Mucosa of descending colon (tissue), 3 donors: ENCODE measurements around the gene MEA1. TPM values are rescaled to one million over a fixed set of nuclear protein-coding genes. Genes with fewer than 3 reads are reported as not detected.

Source experiments
- ATAC-seq: fragments of 200-7000 bp; cut with Tn5 transposase; one replicate; pipeline ENCODE4 v1.9.1; 2020; ENCODE audit warnings: mild to moderate bottlenecking, moderate library complexity
- DNase-seq, 3 donors: peaks; one replicate each; pipeline ENCODE4 v3.0.0-alpha.2; 2020
- H3K36me3 ChIP-seq: fragments of 200-600 bp; one replicate; pipeline ENCODE4 v1.8.0; 2021; ENCODE audit warnings: low read depth, mild to moderate bottlenecking
- H3K4me1 ChIP-seq: fragments of 200-600 bp; one replicate; pipeline ENCODE4 v1.8.0; 2021; ENCODE audit warnings: low read depth, mild to moderate bottlenecking
- H3K4me3 ChIP-seq: fragments of 200-600 bp; one replicate; pipeline ENCODE4 v1.8.0; 2021; ENCODE audit warnings: mild to moderate bottlenecking
- H3K9me3 ChIP-seq: fragments of 200-600 bp; one replicate; pipeline ENCODE4 v1.8.0; 2021; ENCODE audit warnings: mild to moderate bottlenecking
- CTCF ChIP-seq: fragments of 200-600 bp; IDR thresholded peaks from one replicate; pipeline ENCODE4 v1.8.0; 2022; ENCODE audit warnings: antibody characterized with exemption, mild to moderate bottlenecking
- intact Hi-C, 2 donors: fragments of 100-400 bp; cut with DNase I in 1 of 2; cut with micrococcal nuclease in 1 of 2; formaldehyde crosslinking; loops; one replicate each; pipeline versions ENCODE4 v1.11.0 to v1.11.1; 2022; cut with DNase I, micrococcal nuclease
- total RNA-seq, 3 donors: library from RNA; stranded (reverse); fragmentation: NEBNext Ultra II Directional in 2 of 3; extraction: Animal tissue kit (Norgen Biotek cat#: 25700) in 2 of 3; gene quantifications; one replicate each; pipeline versions ENCODE4 v1.2.1 to v1.2.4, GENCODE V29; 2021 to 2023
- donor health status: DM: no; HTN: no; CAD: no; lungs with moderate emphysema.
- donor health status: DM: no; HTN: no; CAD: no.
- donor health status: DM: no; HTN: yes; CAD: no.

MEA1 gene
- total RNA-seq, 3 donors from 2014 or later = 38.0 to 47.4 (median 39.1) TPM

- Histone ChIP-seq H3K36me3 (no peaks in the 10 kb centered on the region), H3K4me3 (no peak overlapping the region), H3K9me3 (no peaks in the 10 kb centered on the region), H3K4me1 (peaks cover 11% of the 10 kb centered on the region)
- intact Hi-C loops = no loop called here
- TF ChIP-seq CTCF = no peak
- ATAC-seq (no peak), DNase-seq (no peak)
These were observed 39.8 kb downstream of the MEA1 start for GRCh38 chr6:42973926-42974325.

GRCh38 chr6:42971746-42972327 is 41.9 kb downstream of the MEA1 start:
- ATAC-seq (no peak), DNase-seq (no peak)
- H3K36me3 ChIP-seq = no peaks in the 10 kb centered on the region
- intact Hi-C loops = no loop called here
- H3K4me3 ChIP-seq = no peak overlapping the region
- H3K4me1 ChIP-seq = no peaks in the 10 kb centered on the region
- H3K9me3 ChIP-seq = no peaks in the 10 kb centered on the region
- no peak for TF ChIP-seq CTCF

GRCh38 chr6:42970871-42971612 is 42.7 kb downstream of the MEA1 start:
- ATAC-seq = no peak
- intact Hi-C loops = no loop called here
- H3K4me1 ChIP-seq = no peaks in the 10 kb centered on the region
- H3K4me3 ChIP-seq = no peak overlapping the region
- no peak for DNase-seq
- no peak for TF ChIP-seq CTCF
- H3K36me3 ChIP-seq = no peaks in the 10 kb centered on the region
- no peaks in the 10 kb centered on the region for H3K9me3 ChIP-seq

- Histone ChIP-seq H3K9me3 (no peaks in the 10 kb centered on the region), H3K4me1 (no peaks in the 10 kb centered on the region), H3K4me3 (no peak overlapping the region), H3K36me3 (no peaks in the 10 kb centered on the region)
- DNase-seq = no peak
- intact Hi-C loops = no loop called here
- no peak for ATAC-seq
- no peak for TF ChIP-seq CTCF
These were observed 43.8 kb downstream of the MEA1 start for GRCh38 chr6:42969934-42970333.

- ATAC-seq (no peak), DNase-seq (no peak)
- intact Hi-C loops = no loop called here
- Histone ChIP-seq H3K4me3 (no peak overlapping the region), H3K9me3 (no peaks in the 10 kb centered on the region), H3K4me1 (no peaks in the 10 kb centered on the region), H3K36me3 (no peaks in the 10 kb centered on the region)
- no peak for TF ChIP-seq CTCF
These were observed 44.3 kb downstream of the MEA1 start for GRCh38 chr6:42969431-42969830.
